ENCODE measurements around the gene SLIT3. TPM values are rescaled to one million over a fixed set of nuclear protein-coding genes. Genes with fewer than 3 reads are reported as not detected.

The SLIT3 gene
- total and polyA plus RNA-seq, 9 of the 15 experiments (the other 6 are each of a cell fraction or from before 2014, with no cell fraction given): 0.01 to 0.04 TPM; not detected in 7

GRCh38 chr5:168747987-168748777, 552.8 kb downstream of the SLIT3 start:
- Histone ChIP-seq H3K4me3 (no peak overlapping the region), H3K27ac (ENCODE audit: extremely low read depth, low read depth, low read length) (no peak overlapping the region), H3K4me1 (replicated peaks in 1 of 2; ENCODE audit: control insufficient read depth in 2 of 2, insufficient read depth in 2 of 2, low read length in 2 of 2) (0 out of 5 replicates have a peak, but pooled peaks cover 0 to 2% of the 10 kb centered on the region in 2 experiments), H3K27me3 (ENCODE audit: control insufficient read depth in 2 of 2, insufficient read depth in 2 of 2, low read length in 2 of 2) (peaks cover 3 to 19% of the 10 kb centered on the region in 2 experiments; a peak in 3 of 5 replicates), H3K9ac (ENCODE audit: insufficient read depth in 1 of 2, low read depth in 2 of 2, low read length in 2 of 2) (no peak overlapping the region), H3K4me2 (ENCODE audit: insufficient read depth, low read length) (no peak overlapping the region), H2AFZ (ENCODE audit: low read depth, low read length) (no peak overlapping the region), H3K9me1 (ENCODE audit: control insufficient read depth, insufficient read depth, low read length) (no peaks in the 10 kb centered on the region), H3K79me2 (ENCODE audit: control insufficient read depth, insufficient read depth, low read length) (no peaks in the 10 kb centered on the region), H3K36me3 (ENCODE audit: control insufficient read depth, insufficient read depth, low read length) (no peaks in the 10 kb centered on the region), H3K9me3 (replicated peaks; ENCODE audit: control insufficient read depth, insufficient read depth, low read depth, low read length) (no peaks in the 10 kb centered on the region), H4K20me1 (replicated peaks; ENCODE audit: control insufficient read depth, insufficient read depth, low read length) (no peaks in the 10 kb centered on the region)
- ATAC-seq (peak; percentile 97), DNase-seq (ENCODE audit: extremely low read depth in 1 of 4, low spot score in 3 of 4) (peak; percentile 74 to 85 (median 78)), FAIRE-seq (peak; percentile 82)
- intact Hi-C loops (cut with micrococcal nuclease): loop anchor here (1.0 kb wide), 1 partner anchor 126 kb away; no protein-coding TSS in a partner anchor
- POLR2A ChIA-PET: interaction anchor here (0.7 kb wide), 1 partner anchor 15 kb away, joined by 3 read pairs; no protein-coding TSS in a partner anchor
- in situ Hi-C loops (cut with MboI): no loop called here
- CTCF ChIA-PET (ENCODE audit: low intra/inter-chr PET ratio): no interaction called here
- WGBS (ENCODE audit: insufficient coverage, low coverage, missing lambda C conversion rate): 2% methylated on average over 19 of the region's 19 CpGs
- no TSS peak for BruUV-seq (replicated peaks)
- TF ChIP-seq ARNT (IDR thresholded peaks at IDR 0.05) (no peak), CAMTA2 (CRISPR knock-in tag; conservative IDR thresholded peaks at IDR 0.05) (no peak), TEAD2 (tag; IDR thresholded peaks at IDR 0.05) (no peak), ARID3B (CRISPR knock-in tag; IDR thresholded peaks at IDR 0.05; ENCODE audit: borderline replicate concordance) (no peak), ZNF586 (CRISPR knock-in tag; conservative IDR thresholded peaks at IDR 0.05) (no peak), DDX20 (tag; IDR thresholded peaks at IDR 0.05; ENCODE audit: low read depth) (no peak), RBM39 (optimal IDR thresholded peaks at IDR 0.05; ENCODE audit: low read depth, low read length) (no peak), HIVEP1 (CRISPR knock-in tag; IDR thresholded peaks at IDR 0.05) (no peak), TOE1 (IDR thresholded peaks at IDR 0.05; ENCODE audit: borderline replicate concordance) (no peak), TOE1 (CRISPR knock-in tag; IDR thresholded peaks at IDR 0.05; ENCODE audit: borderline replicate concordance, low read depth) (no peak), ZBTB7A (IDR thresholded peaks at IDR 0.05; ENCODE audit: borderline replicate concordance, control insufficient read depth, low read depth, low read length) (no peak), ETV1 (tag; conservative IDR thresholded peaks at IDR 0.05; ENCODE audit: low read depth) (no peak), PREB (CRISPR knock-in tag; IDR thresholded peaks at IDR 0.05) (no peak), ZBTB17 (CRISPR knock-in tag; IDR thresholded peaks at IDR 0.05) (no peak)
- TF ChIP-seq, protein P1, sequence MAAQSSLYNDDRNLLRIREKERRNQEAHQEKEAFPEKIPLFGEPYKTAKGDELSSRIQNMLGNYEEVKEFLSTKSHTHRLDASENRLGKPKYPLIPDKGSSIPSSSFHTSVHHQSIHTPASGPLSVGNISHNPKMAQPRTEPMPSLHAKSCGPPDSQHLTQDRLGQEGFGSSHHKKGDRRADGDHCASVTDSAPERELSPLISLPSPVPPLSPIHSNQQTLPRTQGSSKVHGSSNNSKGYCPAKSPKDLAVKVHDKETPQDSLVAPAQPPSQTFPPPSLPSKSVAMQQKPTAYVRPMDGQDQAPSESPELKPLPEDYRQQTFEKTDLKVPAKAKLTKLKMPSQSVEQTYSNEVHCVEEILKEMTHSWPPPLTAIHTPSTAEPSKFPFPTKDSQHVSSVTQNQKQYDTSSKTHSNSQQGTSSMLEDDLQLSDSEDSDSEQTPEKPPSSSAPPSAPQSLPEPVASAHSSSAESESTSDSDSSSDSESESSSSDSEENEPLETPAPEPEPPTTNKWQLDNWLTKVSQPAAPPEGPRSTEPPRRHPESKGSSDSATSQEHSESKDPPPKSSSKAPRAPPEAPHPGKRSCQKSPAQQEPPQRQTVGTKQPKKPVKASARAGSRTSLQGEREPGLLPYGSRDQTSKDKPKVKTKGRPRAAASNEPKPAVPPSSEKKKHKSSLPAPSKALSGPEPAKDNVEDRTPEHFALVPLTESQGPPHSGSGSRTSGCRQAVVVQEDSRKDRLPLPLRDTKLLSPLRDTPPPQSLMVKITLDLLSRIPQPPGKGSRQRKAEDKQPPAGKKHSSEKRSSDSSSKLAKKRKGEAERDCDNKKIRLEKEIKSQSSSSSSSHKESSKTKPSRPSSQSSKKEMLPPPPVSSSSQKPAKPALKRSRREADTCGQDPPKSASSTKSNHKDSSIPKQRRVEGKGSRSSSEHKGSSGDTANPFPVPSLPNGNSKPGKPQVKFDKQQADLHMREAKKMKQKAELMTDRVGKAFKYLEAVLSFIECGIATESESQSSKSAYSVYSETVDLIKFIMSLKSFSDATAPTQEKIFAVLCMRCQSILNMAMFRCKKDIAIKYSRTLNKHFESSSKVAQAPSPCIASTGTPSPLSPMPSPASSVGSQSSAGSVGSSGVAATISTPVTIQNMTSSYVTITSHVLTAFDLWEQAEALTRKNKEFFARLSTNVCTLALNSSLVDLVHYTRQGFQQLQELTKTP (IDR thresholded peaks at IDR 0.05; ENCODE audit: low read depth in 1 of 2, partially characterized antibody in 2 of 2): no peak
